Endometrial microvascular endothelial cells (primary cell): ENCODE data around the gene SLC25A6. TPM values are rescaled to one million over a fixed set of nuclear protein-coding genes. Genes with fewer than 3 reads are reported as not detected.
"Not testable (repeated sequence)": the region's sequence is repeated elsewhere in the genome, so short reads cannot be mapped to it uniquely, and the experiment has no call there.

Experiments used
- in situ Hi-C: cut with HindIII; loops from 2 replicates; pipeline ENCODE4 v1.10.0; 2017; ENCODE audit warnings: low sequenced_read_pairs, low pct_unique_long_range_greater_than_20kb; ENCODE audit errors: inconsistent ontology term
- total RNA-seq: library from RNA; depleted of rRNA; stranded (reverse); fragments of >200 nt; gene quantifications from one replicate; pipeline ENCODE4 v1.2.3, GENCODE V29; 2015; ENCODE audit errors: inconsistent ontology term

Gene SLC25A6
- total RNA-seq, 1 donor from 2014 or later, result 233 TPM

DNA sequence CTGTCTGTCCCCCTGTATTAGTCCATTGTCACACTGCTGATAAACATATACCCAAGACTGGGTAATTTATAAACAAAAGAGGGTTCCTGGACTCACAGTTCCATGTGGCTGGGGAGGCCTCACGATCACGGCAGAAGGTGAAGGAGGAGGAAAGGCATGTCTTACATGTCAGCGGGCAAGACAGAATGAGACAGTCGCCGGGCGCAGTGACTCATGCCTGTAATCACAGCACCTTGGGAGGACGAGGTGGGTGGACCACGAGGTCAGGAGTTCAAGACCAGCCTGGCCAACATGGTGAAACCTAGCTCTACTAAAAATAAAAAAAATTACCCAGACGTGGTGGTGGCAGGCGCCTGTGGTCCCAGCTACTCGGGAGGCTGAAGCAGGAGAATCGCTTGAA, 30.6 kb downstream of the SLC25A6 start:
- in situ Hi-C loops, result no loop called here

DNA sequence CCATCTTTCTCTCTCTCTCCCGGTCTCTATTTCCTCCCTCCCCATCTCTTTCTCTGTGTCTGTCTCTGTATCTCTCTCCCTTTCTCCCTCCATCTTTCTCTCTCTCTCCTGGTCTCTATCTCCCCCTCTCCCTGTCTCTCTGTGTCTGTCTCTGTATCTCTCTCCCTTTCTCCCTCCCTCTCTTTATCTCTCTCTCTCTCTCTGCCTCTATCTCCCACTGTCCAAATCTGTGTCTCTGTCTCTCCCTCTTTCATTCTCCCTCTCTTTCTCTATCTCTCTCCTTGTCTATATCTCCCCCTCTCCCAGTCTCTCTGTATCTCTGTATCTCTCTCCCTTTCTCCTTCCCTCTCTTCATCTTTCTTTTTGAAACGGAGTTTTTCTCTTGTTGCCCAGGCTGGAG, 31.7 kb downstream of the SLC25A6 start:
- in situ Hi-C loops, result no loop called here

DNA sequence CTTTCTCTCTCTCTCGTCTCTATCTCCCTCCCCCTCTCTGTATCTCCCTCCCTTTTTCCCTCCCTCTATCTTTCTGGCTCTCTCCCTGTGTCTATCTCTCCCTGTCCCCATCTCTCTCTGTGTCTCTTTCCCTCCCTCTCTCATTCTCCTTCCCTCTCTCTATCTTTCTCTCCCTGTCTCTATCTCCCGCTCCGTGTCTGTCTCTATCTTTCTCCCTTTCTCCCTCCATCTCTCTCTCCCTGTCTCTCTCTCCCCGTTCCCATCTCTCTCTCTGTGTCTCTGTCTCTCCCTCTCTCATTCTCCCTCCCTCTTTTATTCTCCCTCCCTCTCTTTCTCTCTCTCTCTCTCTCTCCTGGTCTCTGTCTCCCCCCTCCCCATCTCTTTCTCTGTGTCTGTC, 32.4 kb downstream of the SLC25A6 start:
- in situ Hi-C loops, result no loop called here

DNA sequence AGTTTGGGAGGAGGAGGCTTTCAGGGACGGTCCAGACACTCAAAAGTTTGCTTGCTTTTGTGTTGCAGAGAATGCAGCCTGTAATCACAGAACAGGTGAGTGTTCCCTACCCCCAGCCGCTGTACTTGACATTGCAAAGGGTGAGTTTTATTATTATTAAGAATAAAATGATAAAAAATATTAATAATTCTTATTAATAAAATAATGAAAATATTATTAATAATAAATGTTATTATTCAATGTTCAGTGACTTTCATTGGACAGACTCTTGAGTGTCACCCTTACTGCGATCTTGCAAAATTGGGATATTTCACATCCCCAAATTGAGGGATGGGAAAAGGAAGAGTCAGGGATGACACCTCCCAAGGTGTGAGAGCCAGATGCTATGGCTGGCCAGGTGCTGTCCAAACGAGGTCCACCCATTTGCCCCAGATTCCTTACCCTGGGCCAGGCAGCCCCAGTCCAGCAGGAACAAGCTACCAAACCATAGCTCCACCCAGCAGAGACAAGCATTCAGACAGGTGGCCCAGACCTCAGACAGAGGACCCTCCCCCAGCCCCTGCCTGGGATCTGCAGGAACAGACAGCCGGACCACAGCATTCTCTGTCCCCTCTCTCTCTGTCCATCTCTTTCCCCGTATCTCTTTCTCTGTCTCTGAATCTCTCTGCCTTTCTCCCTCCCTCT, 33.0 kb downstream of the SLC25A6 start:
- in situ Hi-C loops, result no loop called here

DNA sequence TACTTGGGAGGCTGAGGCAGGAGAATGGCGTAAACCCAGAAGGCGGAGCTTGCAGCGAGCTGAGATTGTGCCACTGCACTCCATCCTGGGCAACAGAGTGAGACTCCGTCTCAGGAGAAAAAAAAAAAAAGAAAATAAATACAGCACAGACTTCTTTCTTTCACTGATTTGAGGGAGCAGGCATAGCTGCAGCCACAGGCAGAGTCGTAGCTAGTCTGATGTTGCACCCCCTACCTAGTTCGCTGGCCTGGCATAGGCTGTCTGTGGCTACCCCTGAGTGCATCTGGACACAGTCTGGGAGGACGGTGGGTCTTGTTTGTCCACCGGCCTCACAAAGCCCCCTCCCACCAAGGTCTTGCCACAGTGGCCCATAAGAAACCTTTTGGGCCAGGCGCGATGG, 33.9 kb downstream of the SLC25A6 start:
- in situ Hi-C loops, result no loop called here

DNA sequence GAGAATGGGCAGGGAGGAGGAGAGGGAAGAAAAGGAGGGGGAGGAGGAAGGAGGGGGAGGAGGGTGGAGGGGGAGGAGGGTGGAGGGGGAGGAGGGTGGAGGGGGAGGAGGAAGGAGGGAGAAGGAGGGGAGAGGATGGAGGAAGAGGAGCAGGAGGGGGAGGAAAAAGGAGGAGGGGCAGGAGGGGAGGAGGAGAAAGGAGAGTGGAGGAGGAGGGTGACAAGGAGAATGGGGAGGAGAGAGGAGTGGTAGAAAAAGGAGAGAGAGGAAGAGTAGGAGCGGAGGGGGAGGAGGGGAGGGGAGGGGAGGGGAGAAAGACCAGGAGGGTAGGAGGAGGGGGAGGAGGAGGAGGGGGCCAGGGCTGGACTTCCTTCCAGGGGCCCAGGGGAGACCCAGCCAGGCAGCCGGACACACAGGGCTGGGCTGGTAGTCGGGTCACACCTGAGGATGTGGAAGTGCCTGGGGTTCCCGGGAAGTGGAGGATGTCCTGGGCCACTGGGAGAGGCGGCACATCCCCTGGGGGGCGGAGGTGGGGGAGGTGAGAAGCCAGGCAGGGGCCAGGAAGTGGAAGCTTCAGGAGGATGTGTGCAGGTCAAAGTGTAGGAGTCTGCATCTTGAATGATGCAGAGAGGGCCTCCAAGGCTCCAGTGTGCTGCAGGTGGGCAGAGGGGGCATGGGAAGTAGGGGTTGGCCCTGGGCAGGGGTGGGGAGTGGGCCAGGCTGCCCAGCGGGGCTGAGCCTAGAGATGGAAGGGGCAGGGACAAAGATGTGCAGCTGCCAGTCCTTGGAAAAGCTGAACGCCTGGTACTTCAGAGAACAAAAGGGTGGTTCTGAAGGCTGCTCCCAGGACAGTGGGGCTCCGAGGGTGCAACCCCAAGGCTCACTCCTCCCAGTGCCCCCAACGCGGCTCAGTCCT, 36.5 kb downstream of the SLC25A6 start:
- in situ Hi-C loops, result no loop called here

DNA sequence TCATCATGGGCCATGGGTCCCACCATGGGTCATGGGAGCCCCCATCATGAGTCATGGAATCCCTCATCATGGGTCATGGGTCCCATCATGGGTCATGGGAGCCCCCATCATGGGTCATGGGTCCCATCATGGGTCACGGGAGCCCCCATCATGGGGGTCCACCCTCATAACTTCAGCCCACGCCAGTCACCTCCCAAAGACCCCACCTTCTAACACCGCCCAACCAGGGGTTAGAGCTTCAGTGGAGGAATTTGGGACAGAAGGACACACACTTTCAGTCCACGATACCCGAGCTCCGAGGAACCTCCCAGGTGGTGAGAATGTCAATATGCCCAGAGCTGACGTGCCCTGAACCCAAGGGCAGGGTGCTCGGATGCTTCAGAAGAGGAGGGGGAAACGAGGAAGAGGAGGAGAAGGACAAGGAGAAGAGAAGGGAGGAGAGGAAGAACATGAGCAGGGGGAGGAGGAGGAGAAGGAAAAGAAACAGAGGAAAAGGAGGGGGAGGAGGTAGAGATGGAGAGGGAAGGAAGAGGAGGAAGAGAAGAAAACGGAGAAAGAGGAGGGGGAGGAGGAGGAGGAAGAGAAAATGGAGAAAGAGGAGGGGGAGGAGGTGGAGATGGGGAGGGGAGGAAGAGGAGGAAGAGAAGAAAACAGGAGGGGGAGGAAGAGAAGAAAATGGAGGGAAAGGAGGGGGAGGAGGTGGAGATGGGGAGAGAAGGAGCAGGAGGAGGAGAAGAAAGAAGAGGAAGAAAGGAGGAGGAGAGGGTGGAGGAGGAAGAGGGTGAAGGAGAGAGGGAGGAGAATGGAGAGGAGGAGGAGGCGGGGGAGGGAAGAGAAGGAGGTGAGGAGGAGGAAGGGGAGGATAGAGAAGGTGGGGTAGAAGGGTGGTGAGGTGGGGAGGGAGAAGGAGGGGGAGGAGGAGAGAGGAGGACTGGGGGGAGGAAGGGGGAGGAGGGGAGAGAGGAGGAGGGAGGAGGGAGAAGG, 37.6 kb downstream of the SLC25A6 start:
- in situ Hi-C loops, result no loop called here

DNA sequence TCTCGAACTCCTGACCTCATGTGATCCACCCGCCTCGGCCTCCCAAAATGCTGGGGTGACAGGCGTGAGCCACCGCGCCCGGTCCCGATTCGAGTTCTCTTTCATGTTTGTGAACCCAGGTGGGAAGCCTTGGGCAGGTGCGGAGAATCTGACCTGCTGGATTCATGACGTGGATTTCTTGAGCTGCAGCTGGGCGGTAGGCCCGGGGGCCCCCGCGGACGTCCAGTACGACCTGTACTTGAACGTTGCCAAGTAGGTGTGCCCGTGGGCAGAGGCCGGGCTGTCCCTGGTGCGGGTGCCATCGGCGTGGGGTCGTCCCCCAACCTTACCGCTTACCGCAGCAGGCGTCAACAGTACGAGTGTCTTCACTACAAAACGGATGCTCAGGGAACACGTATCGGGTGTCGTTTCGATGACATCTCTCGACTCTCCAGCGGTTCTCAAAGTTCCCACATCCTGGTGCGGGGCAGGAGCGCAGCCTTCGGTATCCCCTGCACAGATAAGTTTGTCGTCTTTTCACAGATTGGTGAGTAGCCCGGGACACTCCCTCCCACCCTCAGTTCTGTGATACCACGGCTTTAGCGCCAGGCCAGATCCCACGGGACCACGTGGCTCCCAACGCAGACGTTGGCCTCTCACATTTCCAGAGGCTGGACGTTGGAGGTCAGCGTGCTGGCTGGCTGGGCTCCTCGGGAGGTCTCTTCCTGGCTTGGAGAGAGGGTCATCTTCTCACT, 39.8 kb downstream of the SLC25A6 start:
- in situ Hi-C loops, result no loop called here

DNA sequence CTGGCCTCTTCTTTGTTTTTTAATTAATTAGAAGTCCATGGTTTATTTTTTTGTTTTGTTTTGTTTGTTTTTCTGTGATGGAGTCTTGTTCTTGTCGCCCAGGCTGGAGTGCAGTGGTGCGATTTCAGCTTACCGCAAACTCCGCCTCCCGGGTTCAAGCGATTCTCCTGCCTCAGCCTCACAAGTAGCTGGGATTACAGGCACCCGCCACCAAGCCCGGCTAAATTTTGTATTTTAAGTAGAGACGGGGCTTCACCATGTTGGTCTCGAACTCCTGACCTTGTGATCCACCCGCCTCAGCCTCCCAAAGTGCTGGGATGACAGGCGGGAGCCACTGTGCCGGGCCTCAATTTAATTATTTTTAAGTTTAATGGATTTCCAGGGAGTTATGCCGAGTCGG, 42.3 kb downstream of the SLC25A6 start:
- in situ Hi-C loops, result not testable (repeated sequence)

DNA sequence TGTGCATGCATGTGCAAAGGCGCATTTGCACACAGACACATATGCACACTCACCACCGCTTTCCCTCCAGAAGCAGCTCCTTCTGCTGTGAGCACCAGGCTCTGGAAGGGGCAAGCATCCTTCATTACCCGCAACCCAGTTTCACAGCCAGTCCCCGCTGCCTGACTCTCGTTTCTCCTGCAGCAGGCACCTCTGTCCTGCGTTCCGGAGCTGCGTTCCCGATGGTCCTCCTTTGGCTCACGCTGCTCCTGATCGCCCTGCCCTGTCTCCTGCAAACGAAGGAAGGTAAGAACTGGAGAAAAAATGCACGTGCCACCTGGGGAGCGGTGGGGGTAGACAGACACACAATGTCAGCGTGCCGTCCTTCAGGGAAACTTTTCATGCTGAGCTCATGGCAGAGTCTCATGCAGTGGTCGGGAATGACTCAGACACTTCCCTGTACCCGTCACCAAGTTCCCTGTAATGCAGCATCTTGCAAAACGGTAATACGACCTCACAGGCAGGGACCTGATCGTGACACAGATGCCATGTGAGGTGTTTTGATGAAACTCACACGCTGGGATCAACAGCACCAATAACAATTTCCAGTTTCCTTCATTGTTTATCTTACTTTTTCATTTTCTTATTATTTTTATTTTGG, 50.2 kb downstream of the SLC25A6 start:
- in situ Hi-C loops, result no loop called here

DNA sequence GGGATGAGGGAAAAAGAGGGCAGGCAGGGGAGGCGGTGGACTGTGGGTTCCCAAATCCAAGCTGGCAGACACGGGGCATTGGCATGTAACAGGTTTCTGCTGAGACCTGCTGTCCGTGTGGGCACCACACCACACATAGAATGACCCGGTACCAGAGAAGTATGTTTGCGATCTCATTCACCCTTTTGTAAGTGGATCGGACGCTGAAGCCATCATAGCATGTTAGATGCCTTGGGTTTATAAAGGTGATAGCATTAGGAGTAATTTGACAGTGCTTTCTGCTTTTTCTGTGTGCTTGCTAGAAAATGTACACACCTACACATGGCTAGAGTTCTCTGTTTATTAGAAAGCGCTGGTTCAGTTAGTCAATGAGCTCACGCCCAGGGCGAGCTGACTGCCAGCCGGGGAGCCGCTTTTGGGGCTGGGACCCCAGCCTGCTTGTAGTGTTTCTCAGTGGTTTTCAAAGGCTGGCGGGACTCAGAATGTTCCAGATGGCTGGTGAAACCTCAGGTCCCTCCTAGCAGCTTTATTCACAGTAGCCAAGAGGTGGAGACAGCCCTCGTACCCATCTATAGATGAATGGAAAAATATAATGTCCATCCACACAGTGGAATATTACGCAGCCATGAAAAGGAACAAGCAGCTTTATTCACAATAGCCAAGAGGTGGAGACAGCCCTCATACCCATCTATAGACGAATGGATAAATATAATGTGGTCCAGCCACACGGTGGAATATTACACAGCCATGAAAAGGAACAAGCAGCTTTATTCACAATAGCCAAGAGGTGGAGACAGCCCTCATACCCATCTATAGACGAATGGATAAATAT, 54.7 kb downstream of the SLC25A6 start:
- in situ Hi-C loops, result no loop called here

DNA sequence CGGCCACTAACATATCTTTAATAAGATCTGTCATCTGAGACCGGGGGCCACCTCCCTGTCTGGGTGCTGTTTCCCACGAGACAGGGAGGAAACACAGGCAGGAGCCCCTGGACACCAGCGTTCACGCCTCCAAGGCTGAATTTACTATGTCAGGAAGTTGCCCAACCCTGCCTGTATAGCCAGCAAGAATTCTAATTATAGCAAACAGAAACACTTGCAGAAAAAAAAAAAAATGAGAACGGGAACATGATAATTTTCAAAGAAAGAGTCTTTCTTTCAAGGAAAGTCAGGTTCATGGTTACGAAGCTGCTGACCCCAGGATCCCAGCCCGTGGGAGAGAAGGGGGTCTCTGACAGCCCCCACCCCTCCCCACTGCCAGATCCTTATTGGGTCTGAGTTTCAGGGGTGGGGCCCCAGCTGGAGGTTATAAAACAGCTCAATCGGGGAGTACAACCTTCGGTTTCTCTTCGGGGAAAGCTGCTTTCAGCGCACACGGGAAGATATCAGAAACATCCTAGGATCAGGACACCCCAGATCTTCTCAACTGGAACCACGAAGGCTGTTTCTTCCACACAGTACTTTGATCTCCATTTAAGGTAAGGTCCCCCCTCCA, 55.5 kb downstream of the SLC25A6 start, which contains the start of gene IL3RA:
Gene IL3RA (plus strand): TSS at position 455 of the 613 bp plus-strand sequence. CDS start 4,981 bp downstream, outside the sequence.
- in situ Hi-C loops, result no loop called here

Other genes starting within 250 kb of the SLC25A6 start
- gene CRLF2, start 179.5 kb downstream of the SLC25A6 start, total RNA-seq, result not detected
- gene CSF2RA, start 123.3 kb downstream of the SLC25A6 start, total RNA-seq, result not detected
- gene IL3RA, start 55.3 kb downstream of the SLC25A6 start, total RNA-seq, result 12.2 TPM
- gene ASMTL, start 60.8 kb upstream of the SLC25A6 start, total RNA-seq, result 18.0 TPM
- not detected for gene P2RY8, start 145.1 kb upstream of the SLC25A6 start, total RNA-seq
- gene AKAP17A, start 199.5 kb upstream of the SLC25A6 start, total RNA-seq, result 26.2 TPM
- gene ASMT, start 222.9 kb upstream of the SLC25A6 start, total RNA-seq, result not detected